Hepatocyte (in vitro differentiated cells): ENCODE results near the gene STXBP6. TPM values are rescaled to one million over a fixed set of nuclear protein-coding genes. Genes with fewer than 3 reads are reported as not detected.

Experiments
- DNase-seq: peaks from one replicate; pipeline ENCODE4 v3.0.0-alpha.2; 2016; ENCODE audit warnings: low spot score
- H2AFZ ChIP-seq: fragments of 200-600 bp; sonication (generic); 2 replicates; pipeline ENCODE4 v1.6.0; 2016; ENCODE audit warnings: antibody characterized with exemption, mild to moderate bottlenecking
- H3K27ac ChIP-seq: fragments of 200-600 bp; sonication (generic); 2 replicates; pipeline ENCODE4 v1.5.1; 2016; ENCODE audit warnings: mild to moderate bottlenecking
- H3K27me3 ChIP-seq: fragments of 200-600 bp; sonication (generic); 2 replicates; pipeline ENCODE4 v1.6.1; 2016
- H3K36me3 ChIP-seq: fragments of 200-600 bp; sonication (generic); replicated peaks from 2 replicates; pipeline ENCODE4 v1.5.1; 2016; ENCODE audit warnings: low read depth; ENCODE audit not compliant: insufficient read depth
- H3K4me1 ChIP-seq: fragments of 200-600 bp; sonication (generic); 2 replicates; pipeline ENCODE4 v1.5.1; 2016; ENCODE audit warnings: mild to moderate bottlenecking, moderate library complexity; ENCODE audit not compliant: insufficient read depth
- H3K4me2 ChIP-seq: fragments of 200-600 bp; sonication (generic); 2 replicates; pipeline ENCODE4 v1.6.0; 2016
- H3K4me3 ChIP-seq: fragments of 200-600 bp; sonication (generic); 2 replicates; pipeline ENCODE4 v1.5.1; 2016; ENCODE audit warnings: mild to moderate bottlenecking
- H3K79me2 ChIP-seq: fragments of 200-600 bp; sonication (generic); 2 replicates; pipeline ENCODE4 v1.6.0; 2017; ENCODE audit warnings: mild to moderate bottlenecking
- H3K9me2 ChIP-seq: fragments of 200-600 bp; sonication (generic); replicated peaks from 2 replicates; pipeline ENCODE4 v1.6.0; 2017; ENCODE audit warnings: mild to moderate bottlenecking; ENCODE audit not compliant: insufficient read depth
- H3K9me3 ChIP-seq: fragments of 200-600 bp; sonication (generic); 2 replicates; pipeline ENCODE4 v1.5.1; 2016; ENCODE audit warnings: low read depth, mild to moderate bottlenecking
- H4K20me1 ChIP-seq: fragments of 200-600 bp; sonication (generic); 2 replicates; pipeline ENCODE4 v1.6.0; 2016; ENCODE audit warnings: mild to moderate bottlenecking; ENCODE audit not compliant: insufficient read depth, poor library complexity, severe bottlenecking
- EZH2 ChIP-seq: fragments of 200-600 bp; sonication (generic); IDR thresholded peaks from 2 replicates; pipeline ENCODE4 v1.6.1; 2016; ENCODE audit warnings: antibody characterized with exemption, mild to moderate bottlenecking, borderline replicate concordance
- EZH2phosphoT487 ChIP-seq: fragments of 200-600 bp; sonication (generic); IDR thresholded peaks from one replicate; pipeline ENCODE4 v1.6.1; 2018; ENCODE audit warnings: antibody characterized with exemption, mild to moderate bottlenecking, low read depth, moderate library complexity; ENCODE audit not compliant: unreplicated experiment, severe bottlenecking
- WGBS: methylation state at CpG from one replicate; pipeline ENCODE4 v1.1.6; 2016; ENCODE audit warnings: low lambda C conversion rate; ENCODE audit errors: missing lambda C conversion rate; 5-methylcytosine and 5-hydroxymethylcytosine counted together
- polyA plus RNA-seq: library from polyadenylated mRNA; unstranded; fragments of >200 nt; fragmentation: Nextera tagmentation; extraction: Ambion mirVana; gene quantifications from 2 replicates; pipeline ENCODE4 v1.2.1, GENCODE V29; 2016
- total RNA-seq: library from RNA; depleted of rRNA; stranded (reverse); fragments of >200 nt; gene quantifications from 2 replicates; pipeline ENCODE4 v1.2.3, GENCODE V29; 2014
- TF ChIP-seq, protein P1 (sequence below): fragments of 200-600 bp; sonication (generic); IDR thresholded peaks from 2 replicates; pipeline ENCODE4 v1.5.1; 2016; ENCODE audit warnings: antibody characterized with exemption, mild to moderate bottlenecking; ENCODE audit not compliant: poor library complexity

STXBP6 gene
- total and polyA plus RNA-seq, 2 experiments from 2014 or later: 34.1 to 44.9 TPM

- no peak overlapping the region for H3K27ac ChIP-seq
Observed at GRCh38 chr14:24828486-24828885, 221.5 kb downstream of the STXBP6 start.

GRCh38 chr14:24826390-24826789 lies 223.6 kb downstream of the STXBP6 start:
- Histone ChIP-seq H3K9me3 (no peaks in the 10 kb centered on the region), H2AFZ (no peak overlapping the region), H3K27me3 (no peaks in the 10 kb centered on the region), H3K36me3 (no peaks in the 10 kb centered on the region), H3K27ac (no peak overlapping the region), H3K4me2 (no peak overlapping the region), H3K4me1 (no peaks in the 10 kb centered on the region), H4K20me1 (no peaks in the 10 kb centered on the region), H3K9me2 (no peaks in the 10 kb centered on the region), H3K4me3 (no peak overlapping the region), H3K79me2 (peaks cover 3% of the 10 kb centered on the region)
- no peak for TF ChIP-seq EZH2
- no peak for DNase-seq
- WGBS: 92% methylated on average over 5 of the region's 5 CpGs

More at GRCh38 chr14:24828486-24828885, 221.5 kb downstream of the STXBP6 start:
- no peak for DNase-seq
- Histone ChIP-seq H3K4me1 (no peaks in the 10 kb centered on the region), H3K27me3 (no peaks in the 10 kb centered on the region), H2AFZ (no peak overlapping the region), H3K4me2 (no peak overlapping the region), H3K9me2 (no peaks in the 10 kb centered on the region), H3K36me3 (no peaks in the 10 kb centered on the region), H3K79me2 (no peaks in the 10 kb centered on the region), H3K4me3 (no peak overlapping the region), H3K9me3 (no peaks in the 10 kb centered on the region), H4K20me1 (no peaks in the 10 kb centered on the region)
- WGBS: 88% methylated on average over 4 of the region's 4 CpGs
- TF ChIP-seq EZH2 (no peak), EZH2phosphoT487 (no peak)
- TF ChIP-seq, protein P1, sequence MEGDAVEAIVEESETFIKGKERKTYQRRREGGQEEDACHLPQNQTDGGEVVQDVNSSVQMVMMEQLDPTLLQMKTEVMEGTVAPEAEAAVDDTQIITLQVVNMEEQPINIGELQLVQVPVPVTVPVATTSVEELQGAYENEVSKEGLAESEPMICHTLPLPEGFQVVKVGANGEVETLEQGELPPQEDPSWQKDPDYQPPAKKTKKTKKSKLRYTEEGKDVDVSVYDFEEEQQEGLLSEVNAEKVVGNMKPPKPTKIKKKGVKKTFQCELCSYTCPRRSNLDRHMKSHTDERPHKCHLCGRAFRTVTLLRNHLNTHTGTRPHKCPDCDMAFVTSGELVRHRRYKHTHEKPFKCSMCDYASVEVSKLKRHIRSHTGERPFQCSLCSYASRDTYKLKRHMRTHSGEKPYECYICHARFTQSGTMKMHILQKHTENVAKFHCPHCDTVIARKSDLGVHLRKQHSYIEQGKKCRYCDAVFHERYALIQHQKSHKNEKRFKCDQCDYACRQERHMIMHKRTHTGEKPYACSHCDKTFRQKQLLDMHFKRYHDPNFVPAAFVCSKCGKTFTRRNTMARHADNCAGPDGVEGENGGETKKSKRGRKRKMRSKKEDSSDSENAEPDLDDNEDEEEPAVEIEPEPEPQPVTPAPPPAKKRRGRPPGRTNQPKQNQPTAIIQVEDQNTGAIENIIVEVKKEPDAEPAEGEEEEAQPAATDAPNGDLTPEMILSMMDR: no peak

GRCh38 chr14:24820616-24821015 lies 229.3 kb downstream of the STXBP6 start:
- Histone ChIP-seq H3K9me2 (no peaks in the 10 kb centered on the region), H3K4me2 (peak overlapping the region; percentile 68), H3K9me3 (no peaks in the 10 kb centered on the region), H3K36me3 (no peaks in the 10 kb centered on the region), H2AFZ (no peak overlapping the region), H4K20me1 (no peaks in the 10 kb centered on the region), H3K79me2 (peaks cover 3% of the 10 kb centered on the region), H3K4me1 (peaks cover 34% of the 10 kb centered on the region), H3K27ac (peak overlapping the region; percentile 47), H3K27me3 (no peaks in the 10 kb centered on the region), H3K4me3 (no peak overlapping the region)
- WGBS: 62% methylated on average over 5 of the region's 5 CpGs
- TF ChIP-seq, protein P1: no peak
- no peak for TF ChIP-seq EZH2phosphoT487
- no peak for TF ChIP-seq EZH2
- no peak for DNase-seq

GRCh38 chr14:24818823-24819341 lies 231.1 kb downstream of the STXBP6 start:
- peaks cover 36% of the 10 kb centered on the region for H3K4me1 ChIP-seq

More at GRCh38 chr14:24818823-24819341, 231.1 kb downstream of the STXBP6 start:
- no peak for DNase-seq
- Histone ChIP-seq H3K36me3 (no peaks in the 10 kb centered on the region), H3K9me3 (no peaks in the 10 kb centered on the region), H3K79me2 (peaks cover 3% of the 10 kb centered on the region), H4K20me1 (no peaks in the 10 kb centered on the region), H3K4me3 (no peak overlapping the region), H2AFZ (no peak overlapping the region), H3K27me3 (no peaks in the 10 kb centered on the region), H3K27ac (peak overlapping the region; percentile 91), H3K9me2 (no peaks in the 10 kb centered on the region), H3K4me2 (peak overlapping the region; percentile 68)
- WGBS: 77% methylated on average over 13 of the region's 13 CpGs
- TF ChIP-seq, protein P1: no peak
- TF ChIP-seq EZH2phosphoT487 (no peak), EZH2 (no peak)
